Smooth muscle cell (in vitro differentiated cells): Measurements from ENCODE around the gene IFNB1. TPM values are rescaled to one million over a fixed set of nuclear protein-coding genes. Genes with fewer than 3 reads are reported as not detected.

Experiments used
- DNase-seq: peaks from one replicate; lab custom pipeline; 2025; ENCODE audit not compliant: unreplicated experiment; lab: John Stamatoyannopoulos, UW
- H2AFZ ChIP-seq: fragments of 200-600 bp; sonication (generic); 2 replicates; pipeline ENCODE4 v1.6.0; 2016; ENCODE audit warnings: antibody characterized with exemption, low read depth, mild to moderate bottlenecking
- H3F3A ChIP-seq: fragments of 200-600 bp; sonication (generic); 2 replicates; pipeline ENCODE4 v1.6.0; 2017; ENCODE audit warnings: antibody characterized with exemption, low read depth
- H3K27ac ChIP-seq: fragments of 200-600 bp; sonication (generic); 2 replicates; pipeline ENCODE4 v1.5.1; 2016; ENCODE audit warnings: low read depth, mild to moderate bottlenecking
- H3K27me3 ChIP-seq: fragments of 200-600 bp; sonication (generic); 2 replicates; pipeline ENCODE4 v1.6.1; 2016; ENCODE audit warnings: low read depth, mild to moderate bottlenecking
- H3K36me3 ChIP-seq: fragments of 200-600 bp; sonication (generic); 2 replicates; pipeline ENCODE4 v1.5.1; 2016; ENCODE audit warnings: low read depth
- H3K4me1 ChIP-seq: fragments of 200-600 bp; sonication (generic); 2 replicates; pipeline ENCODE4 v1.5.1; 2016; ENCODE audit warnings: low read depth
- H3K4me2 ChIP-seq: fragments of 200-600 bp; sonication (generic); 2 replicates; pipeline ENCODE4 v1.6.0; 2016; ENCODE audit warnings: mild to moderate bottlenecking
- H3K4me3 ChIP-seq: fragments of 200-600 bp; sonication (generic); 2 replicates; pipeline ENCODE4 v1.5.1; 2016; ENCODE audit warnings: mild to moderate bottlenecking
- H3K79me2 ChIP-seq: fragments of 200-600 bp; sonication (generic); 2 replicates; pipeline ENCODE4 v1.6.0; 2016; ENCODE audit warnings: low read depth, mild to moderate bottlenecking
- H3K9ac ChIP-seq: fragments of 200-600 bp; sonication (generic); 2 replicates; pipeline ENCODE4 v1.6.0; 2016; ENCODE audit warnings: low read depth
- H3K9me3 ChIP-seq: fragments of 200-600 bp; sonication (generic); replicated peaks from 2 replicates; pipeline ENCODE4 v1.5.1; 2016; ENCODE audit warnings: low read depth
- H4K20me1 ChIP-seq: fragments of 200-600 bp; sonication (generic); 2 replicates; pipeline ENCODE4 v1.6.0; 2016; ENCODE audit warnings: low read depth
- WGBS: methylation state at CpG from one replicate; pipeline ENCODE4 v1.1.7; 2016; ENCODE audit warnings: low lambda C conversion rate; 5-methylcytosine and 5-hydroxymethylcytosine counted together
- polyA plus RNA-seq: library from polyadenylated mRNA; unstranded; fragments of >200 nt; fragmentation: Nextera tagmentation; extraction: Ambion mirVana; gene quantifications from 2 replicates; pipeline ENCODE4 v1.2.1, GENCODE V29; 2016
- small RNA-seq: library from RNA; depleted of rRNA; stranded (forward); fragments of <200 nt; gene quantifications from one replicate; pipeline ENCODE3, GENCODE V24; 2014
- total RNA-seq: library from RNA; depleted of rRNA; stranded (reverse); fragments of >200 nt; gene quantifications from 2 replicates; pipeline ENCODE4 v1.2.3, GENCODE V29; 2014
- TF ChIP-seq, protein P1 (sequence below): fragments of 200-600 bp; sonication (generic); IDR thresholded peaks from 2 replicates; pipeline ENCODE4 v1.5.1; 2017; ENCODE audit warnings: borderline replicate concordance, mild to moderate bottlenecking, antibody characterized with exemption; ENCODE audit not compliant: insufficient read depth, poor library complexity, severe bottlenecking

Gene IFNB1
- total and polyA plus RNA-seq, 2 experiments from 2014 or later: not detected

DNA sequence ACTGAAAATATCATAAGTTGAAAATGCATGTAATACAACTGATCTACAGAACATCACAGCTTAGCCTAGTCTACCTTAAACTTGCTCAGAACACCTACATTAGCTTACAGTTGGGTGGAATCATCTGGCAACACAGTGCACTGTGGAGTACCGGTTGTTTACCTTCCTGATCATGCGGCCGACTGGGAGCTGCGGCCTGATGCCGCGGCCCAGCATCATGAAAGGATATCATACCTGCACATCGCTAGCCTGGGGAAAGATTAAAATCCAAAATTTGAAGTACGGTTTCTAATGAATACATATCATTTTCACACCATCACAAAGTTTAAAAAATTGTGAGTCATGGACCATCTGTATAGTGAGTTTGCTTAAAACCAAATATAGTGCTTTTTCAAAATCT lies 48.1 kb downstream of the IFNB1 start:
- no peaks in the 10 kb centered on the region for H3K9me3 ChIP-seq
- H3K9ac ChIP-seq: no peak overlapping the region

DNA sequence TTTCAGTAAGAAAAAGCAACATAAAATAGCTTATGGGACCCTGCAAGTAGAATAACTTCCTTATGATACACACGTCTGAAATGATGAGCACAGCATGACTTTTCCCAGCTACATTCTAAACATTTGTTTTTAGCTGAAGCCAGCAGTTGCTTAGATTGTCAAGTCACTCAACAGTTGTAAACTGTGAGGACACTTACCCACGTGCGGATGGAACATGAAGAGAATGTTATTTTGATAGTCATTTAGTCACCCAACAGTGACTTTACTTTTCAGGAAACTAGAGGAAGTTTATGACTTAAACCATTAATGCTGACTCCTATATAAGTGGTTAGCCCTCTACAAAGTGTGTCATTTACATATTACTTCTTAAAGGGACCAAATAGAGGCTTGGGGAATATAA lies 49.3 kb downstream of the IFNB1 start:
- Histone ChIP-seq H3K79me2 (no peaks in the 10 kb centered on the region), H3K27ac (peak overlapping the region; percentile 26), H3K4me1 (no peaks in the 10 kb centered on the region), H2AFZ (no peak overlapping the region), H3K27me3 (no peaks in the 10 kb centered on the region), H3K36me3 (no peaks in the 10 kb centered on the region), H3F3A (peaks cover 10% of the 10 kb centered on the region), H3K9ac (no peak overlapping the region), H4K20me1 (no peaks in the 10 kb centered on the region), H3K4me2 (no peak overlapping the region), H3K9me3 (no peaks in the 10 kb centered on the region), H3K4me3 (no peak overlapping the region)
- TF ChIP-seq, protein P1, sequence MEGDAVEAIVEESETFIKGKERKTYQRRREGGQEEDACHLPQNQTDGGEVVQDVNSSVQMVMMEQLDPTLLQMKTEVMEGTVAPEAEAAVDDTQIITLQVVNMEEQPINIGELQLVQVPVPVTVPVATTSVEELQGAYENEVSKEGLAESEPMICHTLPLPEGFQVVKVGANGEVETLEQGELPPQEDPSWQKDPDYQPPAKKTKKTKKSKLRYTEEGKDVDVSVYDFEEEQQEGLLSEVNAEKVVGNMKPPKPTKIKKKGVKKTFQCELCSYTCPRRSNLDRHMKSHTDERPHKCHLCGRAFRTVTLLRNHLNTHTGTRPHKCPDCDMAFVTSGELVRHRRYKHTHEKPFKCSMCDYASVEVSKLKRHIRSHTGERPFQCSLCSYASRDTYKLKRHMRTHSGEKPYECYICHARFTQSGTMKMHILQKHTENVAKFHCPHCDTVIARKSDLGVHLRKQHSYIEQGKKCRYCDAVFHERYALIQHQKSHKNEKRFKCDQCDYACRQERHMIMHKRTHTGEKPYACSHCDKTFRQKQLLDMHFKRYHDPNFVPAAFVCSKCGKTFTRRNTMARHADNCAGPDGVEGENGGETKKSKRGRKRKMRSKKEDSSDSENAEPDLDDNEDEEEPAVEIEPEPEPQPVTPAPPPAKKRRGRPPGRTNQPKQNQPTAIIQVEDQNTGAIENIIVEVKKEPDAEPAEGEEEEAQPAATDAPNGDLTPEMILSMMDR: no peak
- WGBS: 52% methylated on average over 3 of the region's 3 CpGs
- DNase-seq: no peak

More for the DNA sequence above, 48.1 kb downstream of the IFNB1 start:
- TF ChIP-seq, protein P1: no peak
- no peaks in the 10 kb centered on the region for H4K20me1 ChIP-seq
- H3K4me3 ChIP-seq: no peak overlapping the region
- no peak overlapping the region for H3K27ac ChIP-seq
- H2AFZ ChIP-seq: no peak overlapping the region
- DNase-seq: no peak
- 94% methylated on average over 8 of the region's 8 CpGs for WGBS
- H3K27me3 ChIP-seq: no peaks in the 10 kb centered on the region
- no peaks in the 10 kb centered on the region for H3K79me2 ChIP-seq
- peaks cover 10% of the 10 kb centered on the region for H3F3A ChIP-seq
- H3K4me2 ChIP-seq: no peak overlapping the region
- H3K36me3 ChIP-seq: no peaks in the 10 kb centered on the region
- H3K4me1 ChIP-seq: no peaks in the 10 kb centered on the region

DNA sequence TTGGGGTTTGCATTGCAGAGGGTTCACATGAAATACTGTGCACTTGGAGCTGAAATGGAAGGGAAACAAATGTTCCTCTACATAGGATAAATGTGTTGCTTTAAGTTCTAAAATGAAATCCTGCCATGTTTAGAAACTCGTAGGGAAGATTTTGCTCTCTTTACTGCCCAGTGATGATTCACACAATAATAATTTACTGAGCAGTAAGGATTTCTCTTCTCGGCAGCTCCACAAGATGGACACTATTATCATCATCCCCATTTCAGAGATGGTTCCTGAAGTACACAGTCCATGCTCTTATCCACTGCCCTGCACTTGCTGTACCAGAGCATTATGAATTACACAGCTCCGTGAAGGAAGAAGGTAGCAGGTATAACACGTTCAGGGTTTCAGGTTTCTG lies 50.4 kb downstream of the IFNB1 start:
- Histone ChIP-seq H2AFZ (no peak overlapping the region), H3K4me3 (no peak overlapping the region), H3K4me2 (peak overlapping the region; percentile 64), H3K4me1 (no peaks in the 10 kb centered on the region), H3K36me3 (no peaks in the 10 kb centered on the region), H3K27ac (peak overlapping the region; percentile 48), H3K79me2 (no peaks in the 10 kb centered on the region), H3K9me3 (no peaks in the 10 kb centered on the region), H4K20me1 (no peaks in the 10 kb centered on the region), H3F3A (peaks cover 10% of the 10 kb centered on the region), H3K9ac (no peak overlapping the region), H3K27me3 (no peaks in the 10 kb centered on the region)
- WGBS: 41% methylated on average over 4 of the region's 4 CpGs
- TF ChIP-seq, protein P1: no peak
- no peak for DNase-seq

Small RNA genes lying within 50 kb of the gene (small RNA-seq; reads per million reads assigned to genes)
- gene IFNWP4: not detected

Other genes with a start within 250 kb of the IFNB1 start
- gene HACD4, start 46.3 kb downstream of the IFNB1 start, total RNA-seq: 5.1 and 6.2 TPM in 2 replicates
- gene HACD4, start 46.3 kb downstream of the IFNB1 start, polyA plus RNA-seq: 1.8 and 2.6 TPM in 2 replicates
- not detected in 2 replicates for gene IFNW1, start 63.9 kb upstream of the IFNB1 start, total RNA-seq
- gene IFNW1, start 63.9 kb upstream of the IFNB1 start, polyA plus RNA-seq: not detected in 2 replicates
- not detected in 2 replicates for gene IFNA21, start 88.7 kb upstream of the IFNB1 start, total RNA-seq
- not detected in 2 replicates for gene IFNA21, start 88.7 kb upstream of the IFNB1 start, polyA plus RNA-seq
- not detected in 2 replicates for gene IFNA4, start 109.6 kb upstream of the IFNB1 start, total RNA-seq
- not detected in 2 replicates for gene IFNA4, start 109.6 kb upstream of the IFNB1 start, polyA plus RNA-seq
- gene IFNA7, start 124.3 kb upstream of the IFNB1 start, total RNA-seq: not detected in 2 replicates
- gene IFNA7, start 124.3 kb upstream of the IFNB1 start, polyA plus RNA-seq: not detected in 2 replicates
- not detected in 2 replicates for gene IFNA10, start 129.2 kb upstream of the IFNB1 start, total RNA-seq
- gene IFNA10, start 129.2 kb upstream of the IFNB1 start, polyA plus RNA-seq: not detected in 2 replicates
- gene IFNA16, start 139.4 kb upstream of the IFNB1 start, total RNA-seq: not detected in 2 replicates
- gene IFNA16, start 139.4 kb upstream of the IFNB1 start, polyA plus RNA-seq: not detected in 2 replicates
- not detected in 2 replicates for gene IFNA17, start 150.3 kb upstream of the IFNB1 start, total RNA-seq
- not detected in 2 replicates for gene IFNA17, start 150.3 kb upstream of the IFNB1 start, polyA plus RNA-seq
- gene IFNA14, start 162.1 kb upstream of the IFNB1 start, total RNA-seq: not detected in 2 replicates
- not detected in 2 replicates for gene IFNA14, start 162.1 kb upstream of the IFNB1 start, polyA plus RNA-seq
- gene IFNA5, start 227.4 kb upstream of the IFNB1 start, total RNA-seq: 0.36 and 0.54 TPM in 2 replicates
- gene IFNA5, start 227.4 kb upstream of the IFNB1 start, polyA plus RNA-seq: not detected in 2 replicates